ENCODE measurements around the gene PAAF1.

PAAF1 gene

GRCh38 chr11:73839123-73839457 lies 37.7 kb upstream of the PAAF1 start:
- H3K27me3 ChIP-seq (ENCODE audit: low read depth, low read length): no peaks in the 10 kb centered on the region
- H3K4me1 ChIP-seq (ENCODE audit: low read length): peaks cover 2% of the 10 kb centered on the region
- H3K9me3 ChIP-seq (ENCODE audit: insufficient read depth, low read length): no peaks in the 10 kb centered on the region
- H3K4me2 ChIP-seq (ENCODE audit: low read length): no peak overlapping the region
- H2AFZ ChIP-seq (ENCODE audit: low read depth, low read length): no peak overlapping the region
- no peak overlapping the region for H3K9ac ChIP-seq (ENCODE audit: low read length)
- TF ChIP-seq EZH2phosphoT487 (IDR thresholded peaks at IDR 0.05; ENCODE audit: low read depth) (no peak), CTCF (IDR thresholded peaks at IDR 0.05; ENCODE audit: low read depth, low read length) (no peak)
- H3K4me3 ChIP-seq (ENCODE audit: low read length): no peak overlapping the region
- H4K20me1 ChIP-seq (ENCODE audit: insufficient read depth, low read length): no peaks in the 10 kb centered on the region
- peaks cover 5% of the 10 kb centered on the region for H3K36me3 ChIP-seq (replicated peaks; ENCODE audit: low read depth, low read length)
- no peak overlapping the region for H3K27ac ChIP-seq (ENCODE audit: low read length)
- no peaks in the 10 kb centered on the region for H3K79me2 ChIP-seq (ENCODE audit: low read length)

GRCh38 chr11:73851046-73851764 lies 25.6 kb upstream of the PAAF1 start:
- Histone ChIP-seq H3K4me1 (ENCODE audit: low read length) (peaks cover 3% of the 10 kb centered on the region), H3K27ac (ENCODE audit: low read length) (no peak overlapping the region), H2AFZ (ENCODE audit: low read depth, low read length) (no peak overlapping the region), H3K4me3 (ENCODE audit: low read length) (no peak overlapping the region), H4K20me1 (ENCODE audit: insufficient read depth, low read length) (no peaks in the 10 kb centered on the region), H3K36me3 (replicated peaks; ENCODE audit: low read depth, low read length) (no peaks in the 10 kb centered on the region), H3K79me2 (ENCODE audit: low read length) (no peaks in the 10 kb centered on the region), H3K4me2 (ENCODE audit: low read length) (no peak overlapping the region), H3K27me3 (ENCODE audit: low read depth, low read length) (no peaks in the 10 kb centered on the region), H3K9me3 (ENCODE audit: insufficient read depth, low read length) (no peaks in the 10 kb centered on the region), H3K9ac (ENCODE audit: low read length) (no peak overlapping the region)
- TF ChIP-seq CTCF (IDR thresholded peaks at IDR 0.05; ENCODE audit: low read depth, low read length) (no peak), EZH2phosphoT487 (IDR thresholded peaks at IDR 0.05; ENCODE audit: low read depth) (no peak)

GRCh38 chr11:73852049-73852448 lies 24.8 kb upstream of the PAAF1 start:
- no peaks in the 10 kb centered on the region for H3K36me3 ChIP-seq (replicated peaks; ENCODE audit: low read depth, low read length)
- H3K4me1 ChIP-seq (ENCODE audit: low read length): peaks cover 3% of the 10 kb centered on the region
- H3K9ac ChIP-seq (ENCODE audit: low read length): no peak overlapping the region
- no peaks in the 10 kb centered on the region for H4K20me1 ChIP-seq (ENCODE audit: insufficient read depth, low read length)
- TF ChIP-seq EZH2phosphoT487 (IDR thresholded peaks at IDR 0.05; ENCODE audit: low read depth) (no peak), CTCF (IDR thresholded peaks at IDR 0.05; ENCODE audit: low read depth, low read length) (no peak)
- H3K79me2 ChIP-seq (ENCODE audit: low read length): no peaks in the 10 kb centered on the region
- no peak overlapping the region for H3K4me3 ChIP-seq (ENCODE audit: low read length)
- no peaks in the 10 kb centered on the region for H3K9me3 ChIP-seq (ENCODE audit: insufficient read depth, low read length)
- H3K4me2 ChIP-seq (ENCODE audit: low read length): no peak overlapping the region
- no peak overlapping the region for H2AFZ ChIP-seq (ENCODE audit: low read depth, low read length)
- H3K27ac ChIP-seq (ENCODE audit: low read length): no peak overlapping the region
- H3K27me3 ChIP-seq (ENCODE audit: low read depth, low read length): no peaks in the 10 kb centered on the region

- H3K27ac ChIP-seq (ENCODE audit: low read length): no peak overlapping the region
- H3K79me2 ChIP-seq (ENCODE audit: low read length): no peaks in the 10 kb centered on the region
- H3K36me3 ChIP-seq (replicated peaks; ENCODE audit: low read depth, low read length): peaks cover 9% of the 10 kb centered on the region
- H3K4me3 ChIP-seq (ENCODE audit: low read length): no peak overlapping the region
- H3K4me1 ChIP-seq (ENCODE audit: low read length): peaks cover 3% of the 10 kb centered on the region
- no peak for TF ChIP-seq EZH2phosphoT487 (IDR thresholded peaks at IDR 0.05; ENCODE audit: low read depth)
- no peak for TF ChIP-seq CTCF (IDR thresholded peaks at IDR 0.05; ENCODE audit: low read depth, low read length)
- no peak overlapping the region for H3K9ac ChIP-seq (ENCODE audit: low read length)
- no peaks in the 10 kb centered on the region for H3K27me3 ChIP-seq (ENCODE audit: low read depth, low read length)
- no peak overlapping the region for H3K4me2 ChIP-seq (ENCODE audit: low read length)
- H2AFZ ChIP-seq (ENCODE audit: low read depth, low read length): no peak overlapping the region
- no peaks in the 10 kb centered on the region for H4K20me1 ChIP-seq (ENCODE audit: insufficient read depth, low read length)
- no peaks in the 10 kb centered on the region for H3K9me3 ChIP-seq (ENCODE audit: insufficient read depth, low read length)
These were observed 22.1 kb upstream of the PAAF1 start for GRCh38 chr11:73854680-73855079.

Measured in OCI-LY3 (cell line).